ENCODE data around the gene GNL3. TPM values are rescaled to one million over a fixed set of nuclear protein-coding genes. Genes with fewer than 3 reads are reported as not detected.

GNL3 gene
- total RNA-seq, 1 donor from 2014 or later = 145 TPM

- CTCF ChIA-PET = no interaction called here
Measured at GRCh38 chr3:52650439-52650838, 35.4 kb upstream of the GNL3 start.

GRCh38 chr3:52651592-52651991, 34.2 kb upstream of the GNL3 start:
- CTCF ChIA-PET = no interaction called here
- TF ChIP-seq, protein P1, sequence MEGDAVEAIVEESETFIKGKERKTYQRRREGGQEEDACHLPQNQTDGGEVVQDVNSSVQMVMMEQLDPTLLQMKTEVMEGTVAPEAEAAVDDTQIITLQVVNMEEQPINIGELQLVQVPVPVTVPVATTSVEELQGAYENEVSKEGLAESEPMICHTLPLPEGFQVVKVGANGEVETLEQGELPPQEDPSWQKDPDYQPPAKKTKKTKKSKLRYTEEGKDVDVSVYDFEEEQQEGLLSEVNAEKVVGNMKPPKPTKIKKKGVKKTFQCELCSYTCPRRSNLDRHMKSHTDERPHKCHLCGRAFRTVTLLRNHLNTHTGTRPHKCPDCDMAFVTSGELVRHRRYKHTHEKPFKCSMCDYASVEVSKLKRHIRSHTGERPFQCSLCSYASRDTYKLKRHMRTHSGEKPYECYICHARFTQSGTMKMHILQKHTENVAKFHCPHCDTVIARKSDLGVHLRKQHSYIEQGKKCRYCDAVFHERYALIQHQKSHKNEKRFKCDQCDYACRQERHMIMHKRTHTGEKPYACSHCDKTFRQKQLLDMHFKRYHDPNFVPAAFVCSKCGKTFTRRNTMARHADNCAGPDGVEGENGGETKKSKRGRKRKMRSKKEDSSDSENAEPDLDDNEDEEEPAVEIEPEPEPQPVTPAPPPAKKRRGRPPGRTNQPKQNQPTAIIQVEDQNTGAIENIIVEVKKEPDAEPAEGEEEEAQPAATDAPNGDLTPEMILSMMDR (IDR thresholded peaks at IDR 0.05) = no peak
- intact Hi-C loops (cut with micrococcal nuclease) = no loop called here
- H3K9me3 Mint-ChIP-seq = no peaks in the 10 kb centered on the region
- no peak overlapping the region for H3K4me3 Mint-ChIP-seq
- ATAC-seq (ENCODE audit: low read depth) (no peak), DNase-seq (no peak)
- no peaks in the 10 kb centered on the region for H3K4me1 Mint-ChIP-seq
- no peaks in the 10 kb centered on the region for H3K27me3 Mint-ChIP-seq
- H3K36me3 Mint-ChIP-seq (ENCODE audit: low read depth) = peaks cover 78% of the 10 kb centered on the region
- no peak overlapping the region for H3K27ac Mint-ChIP-seq
- POLR2A ChIA-PET = interaction anchor here (0.6 kb wide), 1 partner anchor 427 kb away, joined by 4 read pairs; no protein-coding TSS in a partner anchor

More at GRCh38 chr3:52650439-52650838, 35.4 kb upstream of the GNL3 start:
- Mint-ChIP-seq H3K27me3 (no peaks in the 10 kb centered on the region), H3K4me1 (no peaks in the 10 kb centered on the region), H3K9me3 (no peaks in the 10 kb centered on the region), H3K27ac (no peak overlapping the region), H3K36me3 (ENCODE audit: low read depth) (peaks cover 79% of the 10 kb centered on the region), H3K4me3 (no peak overlapping the region)
- TF ChIP-seq, protein P1 (IDR thresholded peaks at IDR 0.05) = no peak
- POLR2A ChIA-PET = no interaction called here
- ATAC-seq (ENCODE audit: low read depth) (no peak), DNase-seq (no peak)
- intact Hi-C loops (cut with micrococcal nuclease) = no loop called here

DNA sequence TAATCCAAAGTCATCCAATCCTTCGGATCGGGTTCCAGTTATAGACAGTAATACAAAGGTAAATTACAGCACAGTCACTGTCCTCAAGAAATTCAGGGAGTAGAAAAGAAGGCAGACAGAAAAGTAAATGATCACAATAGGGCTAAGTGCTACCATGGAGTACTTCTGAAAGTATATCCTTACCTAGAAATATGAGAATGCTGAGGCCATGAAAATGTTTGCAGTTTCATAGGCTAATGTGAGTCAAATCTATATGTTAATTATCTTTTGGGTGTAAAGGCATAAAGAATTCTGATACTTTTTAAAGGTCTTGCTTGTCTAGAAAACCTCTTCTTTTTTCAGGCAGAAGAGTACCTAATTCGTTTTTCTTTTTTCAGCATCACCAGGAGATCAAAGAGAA, 29.9 kb upstream of the GNL3 start:
- no peak overlapping the region for H3K27ac Mint-ChIP-seq
- CTCF ChIA-PET = no interaction called here
- POLR2A ChIA-PET = no interaction called here
- intact Hi-C loops (cut with micrococcal nuclease) = no loop called here
- DNase-seq (no peak), ATAC-seq (ENCODE audit: low read depth) (no peak)
- H3K4me1 Mint-ChIP-seq = no peaks in the 10 kb centered on the region
- peaks cover 75% of the 10 kb centered on the region for H3K36me3 Mint-ChIP-seq (ENCODE audit: low read depth)
- no peak overlapping the region for H3K4me3 Mint-ChIP-seq
- TF ChIP-seq, protein P1 (IDR thresholded peaks at IDR 0.05) = no peak
- H3K27me3 Mint-ChIP-seq = no peaks in the 10 kb centered on the region
- no peaks in the 10 kb centered on the region for H3K9me3 Mint-ChIP-seq

DNA sequence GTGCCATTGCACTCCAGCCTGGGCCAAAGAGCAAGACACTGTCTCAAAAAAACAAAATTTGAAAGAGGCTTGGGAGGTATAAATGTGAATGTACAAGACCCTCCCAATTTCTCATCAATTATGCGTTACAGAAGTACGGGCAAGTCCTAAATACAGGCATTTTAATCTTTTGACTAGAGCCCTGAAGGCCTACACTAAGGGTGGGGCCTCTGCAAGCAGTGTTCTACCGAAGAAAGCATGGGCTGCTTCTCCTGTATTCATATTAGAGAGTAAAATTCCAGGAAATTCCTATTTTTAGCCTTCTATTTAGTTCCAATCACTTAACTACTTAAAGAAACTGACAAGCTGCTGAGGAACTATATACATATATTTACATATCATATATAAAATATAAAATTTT, 25.8 kb upstream of the GNL3 start:
- TF ChIP-seq, protein P1 (IDR thresholded peaks at IDR 0.05) = no peak
- DNase-seq (no peak), ATAC-seq (ENCODE audit: low read depth) (no peak)
- Mint-ChIP-seq H3K36me3 (ENCODE audit: low read depth) (peaks cover 69% of the 10 kb centered on the region), H3K4me3 (no peak overlapping the region), H3K9me3 (no peaks in the 10 kb centered on the region), H3K27me3 (no peaks in the 10 kb centered on the region), H3K27ac (no peak overlapping the region), H3K4me1 (no peaks in the 10 kb centered on the region)
- ChIA-PET CTCF (no interaction called here), POLR2A (no interaction called here)
- intact Hi-C loops (cut with micrococcal nuclease) = no loop called here

DNA sequence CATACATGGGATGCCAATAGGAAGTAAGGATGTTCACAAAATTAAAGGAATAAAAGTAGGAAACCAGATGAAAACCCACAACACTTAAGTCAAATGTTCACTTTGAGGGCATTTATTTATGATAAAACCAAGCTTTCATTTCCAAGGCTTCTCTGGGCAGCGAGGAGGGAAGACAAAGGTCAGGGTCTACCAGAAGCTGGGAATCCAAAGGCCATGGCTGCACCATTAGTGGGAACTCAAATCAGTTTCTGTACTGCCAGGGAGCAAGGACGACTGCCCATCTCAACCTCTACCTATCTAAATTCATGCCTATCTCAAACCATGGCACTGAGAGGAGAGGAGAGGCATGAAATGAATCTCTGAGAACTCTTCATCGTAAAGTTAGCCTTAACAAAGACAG, 22.7 kb upstream of the GNL3 start:
- intact Hi-C loops (cut with micrococcal nuclease) = no loop called here
- Mint-ChIP-seq H3K27ac (no peak overlapping the region), H3K4me1 (no peaks in the 10 kb centered on the region), H3K4me3 (no peak overlapping the region), H3K9me3 (no peaks in the 10 kb centered on the region), H3K27me3 (no peaks in the 10 kb centered on the region), H3K36me3 (ENCODE audit: low read depth) (peaks cover 68% of the 10 kb centered on the region)
- DNase-seq = no peak
- ATAC-seq (ENCODE audit: low read depth) = no peak
- TF ChIP-seq, protein P1 (IDR thresholded peaks at IDR 0.05) = no peak
- CTCF ChIA-PET = no interaction called here
- POLR2A ChIA-PET = no interaction called here
